LNCaP clone FGC (cell line): ENCODE results near the gene CGREF1.
A peak's percentile ranks its signal among the peaks of the same experiment; 100 is the strongest.

Experiments used
- DNase-seq: peaks from one replicate; pipeline ENCODE4 v3.0.0-alpha.2; 2011; ENCODE audit warnings: low read depth
- H3K4me3 ChIP-seq: 2 replicates; pipeline ENCODE4 v1.5.1; 2011; ENCODE audit warnings: mild to moderate bottlenecking, low read depth, low read length, control low read depth
- CTCF ChIP-seq: IDR thresholded peaks from 2 replicates; pipeline ENCODE4 v1.5.1; 2012; ENCODE audit warnings: mild to moderate bottlenecking; ENCODE audit not compliant: control insufficient read depth, insufficient read depth; ENCODE audit errors: extremely low read depth

Gene CGREF1

GRCh38 chr2:27058210-27058609 is 60.7 kb downstream of the CGREF1 start:
- H3K4me3 ChIP-seq, result no peak overlapping the region
- DNase-seq, result no peak
- no peak for TF ChIP-seq CTCF

- H3K4me3 ChIP-seq, result no peak overlapping the region
- TF ChIP-seq CTCF, result no peak
- DNase-seq, result no peak
These were observed 61.7 kb downstream of the CGREF1 start for GRCh38 chr2:27057184-27057583.

GRCh38 chr2:27054721-27055120 is 64.2 kb downstream of the CGREF1 start:
- no peak for DNase-seq
- TF ChIP-seq CTCF, result no peak
- no peak overlapping the region for H3K4me3 ChIP-seq

DNA sequence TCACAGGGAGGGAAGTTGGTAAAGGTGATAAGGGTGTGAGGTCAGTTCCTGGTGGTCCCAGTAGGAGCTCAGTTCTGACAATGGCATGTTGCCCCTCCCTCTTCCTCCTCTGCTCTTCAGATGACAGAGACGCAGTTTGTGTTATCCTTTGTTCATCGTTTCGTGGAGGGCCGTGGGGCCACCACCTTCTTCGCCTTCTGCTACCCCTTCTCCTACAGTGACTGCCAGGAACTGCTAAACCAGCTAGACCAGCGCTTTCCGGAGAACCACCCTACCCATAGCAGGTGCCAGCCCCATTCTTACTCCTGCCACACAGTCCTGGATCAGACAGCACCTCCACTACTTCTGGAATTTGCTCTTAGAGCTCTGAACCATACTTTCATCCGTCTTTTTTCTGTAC is 65.2 kb downstream of the CGREF1 start:
- no peak for TF ChIP-seq CTCF
- DNase-seq, result no peak
- H3K4me3 ChIP-seq, result no peak overlapping the region

GRCh38 chr2:27053321-27053720 is 65.6 kb downstream of the CGREF1 start:
- TF ChIP-seq CTCF, result no peak
- no peak for DNase-seq
- no peak overlapping the region for H3K4me3 ChIP-seq

DNA sequence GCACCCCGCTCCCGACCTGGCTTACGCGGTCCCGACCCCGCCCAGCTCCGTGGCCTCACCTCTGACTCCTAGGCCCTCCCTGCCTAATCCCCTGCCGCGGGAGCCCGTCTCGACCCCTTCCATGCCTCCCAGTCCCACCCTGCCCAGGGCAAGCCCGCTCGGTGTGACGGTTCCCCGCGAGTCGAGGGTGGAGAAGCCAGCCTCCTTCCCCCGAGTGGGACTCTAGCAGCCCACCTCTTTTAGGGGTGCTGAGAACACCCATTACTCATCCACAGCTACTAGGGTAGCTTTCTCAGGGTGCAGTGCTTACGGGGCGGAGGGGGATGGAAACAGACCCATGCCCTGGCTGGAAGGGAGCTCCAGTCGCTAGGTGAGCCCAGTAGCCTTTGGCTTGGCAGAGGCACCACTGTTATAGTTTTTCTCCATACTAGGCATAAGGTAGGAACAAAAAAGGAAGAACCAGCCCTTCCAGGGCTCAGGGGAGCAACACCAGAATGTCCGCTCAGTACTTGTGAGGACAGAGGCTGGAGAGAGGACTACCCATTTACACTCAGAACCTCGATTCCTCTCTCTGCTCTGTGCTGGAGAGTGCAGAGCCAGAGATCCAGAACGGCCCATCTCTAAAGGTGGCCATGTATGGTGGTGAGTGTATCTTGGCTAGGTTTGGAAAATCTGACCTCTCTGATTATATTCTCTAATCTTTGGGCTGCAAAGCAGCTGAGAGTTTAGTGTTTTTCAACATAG is 66.9 kb downstream of the CGREF1 start:
- peak overlapping the region; percentile 92 for H3K4me3 ChIP-seq
- no peak for TF ChIP-seq CTCF
- no peak for DNase-seq

- peak; percentile 76 for DNase-seq
- peak within 1 kb of the TSS; percentile 92 for H3K4me3 ChIP-seq
- TF ChIP-seq CTCF, result no peak
These were observed 67.7 kb downstream of the CGREF1 start, which contains the start of gene AGBL5 for GRCh38 chr2:27050996-27051901. Gene AGBL5 (plus strand): TSS chr2:27051668. CDS start chr2:27052959, 1,291 bp downstream.
